ENCODE measurements around the gene VEGFC.

DNA sequence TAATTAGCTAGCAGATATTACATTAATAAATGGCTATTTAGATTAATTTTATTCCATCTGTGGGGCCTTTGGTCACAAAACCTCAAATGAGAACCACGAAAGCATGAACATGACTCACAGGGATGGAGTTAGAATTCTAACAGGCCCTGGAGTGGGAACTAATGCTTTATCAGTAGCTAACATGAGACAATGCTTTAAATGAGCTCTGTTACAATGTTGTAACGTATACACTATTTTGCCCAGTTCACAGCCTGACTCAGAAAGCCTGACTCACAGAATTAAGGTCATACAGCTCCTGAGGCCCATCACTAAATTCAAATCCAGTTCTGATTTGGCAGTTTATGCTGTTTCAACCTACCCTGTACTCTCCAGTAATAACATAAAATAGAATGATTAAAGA, 23.2 kb downstream of the VEGFC start:
- TF ChIP-seq, protein P1, sequence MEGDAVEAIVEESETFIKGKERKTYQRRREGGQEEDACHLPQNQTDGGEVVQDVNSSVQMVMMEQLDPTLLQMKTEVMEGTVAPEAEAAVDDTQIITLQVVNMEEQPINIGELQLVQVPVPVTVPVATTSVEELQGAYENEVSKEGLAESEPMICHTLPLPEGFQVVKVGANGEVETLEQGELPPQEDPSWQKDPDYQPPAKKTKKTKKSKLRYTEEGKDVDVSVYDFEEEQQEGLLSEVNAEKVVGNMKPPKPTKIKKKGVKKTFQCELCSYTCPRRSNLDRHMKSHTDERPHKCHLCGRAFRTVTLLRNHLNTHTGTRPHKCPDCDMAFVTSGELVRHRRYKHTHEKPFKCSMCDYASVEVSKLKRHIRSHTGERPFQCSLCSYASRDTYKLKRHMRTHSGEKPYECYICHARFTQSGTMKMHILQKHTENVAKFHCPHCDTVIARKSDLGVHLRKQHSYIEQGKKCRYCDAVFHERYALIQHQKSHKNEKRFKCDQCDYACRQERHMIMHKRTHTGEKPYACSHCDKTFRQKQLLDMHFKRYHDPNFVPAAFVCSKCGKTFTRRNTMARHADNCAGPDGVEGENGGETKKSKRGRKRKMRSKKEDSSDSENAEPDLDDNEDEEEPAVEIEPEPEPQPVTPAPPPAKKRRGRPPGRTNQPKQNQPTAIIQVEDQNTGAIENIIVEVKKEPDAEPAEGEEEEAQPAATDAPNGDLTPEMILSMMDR (IDR thresholded peaks at IDR 0.05; ENCODE audit: low read depth, low read length), result no peak
- TF ChIP-seq POLR2A (IDR thresholded peaks at IDR 0.05; ENCODE audit: extremely low read depth, insufficient read length) (no peak), MYC (IDR thresholded peaks at IDR 0.05; ENCODE audit: low read depth, low read length) (no peak)
- TF ChIP-seq, protein P2, sequence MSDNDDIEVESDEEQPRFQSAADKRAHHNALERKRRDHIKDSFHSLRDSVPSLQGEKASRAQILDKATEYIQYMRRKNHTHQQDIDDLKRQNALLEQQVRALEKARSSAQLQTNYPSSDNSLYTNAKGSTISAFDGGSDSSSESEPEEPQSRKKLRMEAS (IDR thresholded peaks at IDR 0.05; ENCODE audit: low read depth, low read length), result no peak

All from NB4 (cell line).